AG09309 (cell line): Measurements from ENCODE around the gene FAM170B.

Experiments used
- DNase-seq: peaks from one replicate; pipeline ENCODE4 v3.0.0-alpha.2; 2010; ENCODE audit warnings: low read depth
- H3K4me3 ChIP-seq: 2 replicates; pipeline ENCODE4 v1.5.1; 2011; ENCODE audit warnings: mild to moderate bottlenecking, low read depth, low read length, moderate library complexity; ENCODE audit not compliant: control insufficient read depth
- TF ChIP-seq, protein P1 (sequence below): IDR thresholded peaks from 2 replicates; pipeline ENCODE4 v1.5.1; 2011; ENCODE audit warnings: mild to moderate bottlenecking, low read depth, low read length, inconsistent platforms; ENCODE audit not compliant: insufficient read depth, control insufficient read depth; ENCODE audit errors: missing control alignments

The FAM170B gene

GRCh38 chr10:49090189-49090575 lies 43.6 kb downstream of the FAM170B start:
- no peak overlapping the region for H3K4me3 ChIP-seq
- DNase-seq, result no peak
- TF ChIP-seq, protein P1, sequence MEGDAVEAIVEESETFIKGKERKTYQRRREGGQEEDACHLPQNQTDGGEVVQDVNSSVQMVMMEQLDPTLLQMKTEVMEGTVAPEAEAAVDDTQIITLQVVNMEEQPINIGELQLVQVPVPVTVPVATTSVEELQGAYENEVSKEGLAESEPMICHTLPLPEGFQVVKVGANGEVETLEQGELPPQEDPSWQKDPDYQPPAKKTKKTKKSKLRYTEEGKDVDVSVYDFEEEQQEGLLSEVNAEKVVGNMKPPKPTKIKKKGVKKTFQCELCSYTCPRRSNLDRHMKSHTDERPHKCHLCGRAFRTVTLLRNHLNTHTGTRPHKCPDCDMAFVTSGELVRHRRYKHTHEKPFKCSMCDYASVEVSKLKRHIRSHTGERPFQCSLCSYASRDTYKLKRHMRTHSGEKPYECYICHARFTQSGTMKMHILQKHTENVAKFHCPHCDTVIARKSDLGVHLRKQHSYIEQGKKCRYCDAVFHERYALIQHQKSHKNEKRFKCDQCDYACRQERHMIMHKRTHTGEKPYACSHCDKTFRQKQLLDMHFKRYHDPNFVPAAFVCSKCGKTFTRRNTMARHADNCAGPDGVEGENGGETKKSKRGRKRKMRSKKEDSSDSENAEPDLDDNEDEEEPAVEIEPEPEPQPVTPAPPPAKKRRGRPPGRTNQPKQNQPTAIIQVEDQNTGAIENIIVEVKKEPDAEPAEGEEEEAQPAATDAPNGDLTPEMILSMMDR, result no peak

DNA sequence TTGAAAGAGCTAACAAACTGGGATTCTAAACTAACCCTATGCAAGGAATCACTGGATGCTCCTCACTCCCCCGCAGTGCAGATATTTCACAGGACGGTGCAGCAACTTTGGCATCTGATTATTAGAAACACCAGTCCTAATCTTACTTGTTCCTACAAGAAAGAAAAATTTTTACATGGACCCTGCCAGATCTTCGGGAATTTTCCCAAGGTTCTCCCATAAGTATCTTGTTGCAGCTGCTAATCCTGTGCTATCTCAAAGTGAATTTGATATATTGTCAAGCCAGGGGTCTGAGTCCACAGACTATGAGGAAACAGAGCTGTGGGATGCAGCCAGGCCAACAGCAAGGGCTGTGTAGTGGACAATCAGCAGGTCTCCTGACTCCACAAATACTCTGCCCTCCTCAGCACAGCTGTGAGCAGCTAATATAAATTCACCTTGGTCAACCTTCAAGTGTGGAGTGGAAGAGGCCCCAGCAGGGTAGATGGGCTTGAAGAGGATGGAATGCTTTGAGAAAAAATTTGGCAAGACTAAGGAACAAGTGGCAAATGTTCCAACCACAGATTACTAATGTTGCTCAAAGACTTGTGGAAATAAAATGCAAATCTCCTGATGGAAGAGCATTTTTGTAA lies 44.1 kb downstream of the FAM170B start:
- H3K4me3 ChIP-seq, result no peak overlapping the region
- no peak for DNase-seq
- TF ChIP-seq, protein P1, result no peak

DNA sequence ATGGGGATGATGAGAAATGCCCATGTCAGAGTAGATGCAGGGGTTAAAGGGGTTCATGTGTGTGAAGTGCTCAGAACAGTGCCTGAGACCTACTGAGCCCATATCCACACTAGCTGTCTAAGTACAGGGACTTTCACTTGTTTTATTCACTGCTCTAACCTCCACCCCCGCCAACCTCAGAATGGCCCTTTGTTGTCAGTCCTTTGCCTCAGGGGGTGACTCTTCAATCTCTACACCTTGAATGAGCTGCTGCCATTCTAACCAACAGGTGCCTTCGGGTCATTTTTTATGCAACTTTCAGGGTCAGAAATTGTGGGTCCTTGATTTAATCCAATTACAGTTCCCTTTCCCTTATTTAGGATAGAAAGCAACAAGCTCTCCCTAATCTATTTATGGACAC lies 44.7 kb downstream of the FAM170B start:
- no peak for DNase-seq
- TF ChIP-seq, protein P1, result no peak
- no peak overlapping the region for H3K4me3 ChIP-seq

DNA sequence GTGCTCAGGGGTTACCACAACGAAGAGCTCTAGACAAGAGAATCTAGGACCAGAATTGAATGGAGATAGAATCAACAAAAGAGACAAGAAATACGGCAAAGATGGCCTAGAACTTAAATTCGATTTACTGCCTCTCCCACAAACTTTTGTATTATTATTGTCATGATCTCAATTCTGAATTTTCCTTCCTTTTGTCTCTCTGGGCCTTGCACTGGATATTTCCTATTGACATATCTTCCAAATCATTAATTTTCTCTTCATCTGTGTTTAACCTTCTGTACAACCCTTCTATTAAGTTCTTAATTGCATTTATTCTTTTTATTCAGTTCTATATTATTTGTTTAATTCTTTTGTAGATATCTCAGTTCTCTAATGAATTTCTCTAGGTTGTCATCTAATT lies 46.9 kb downstream of the FAM170B start:
- TF ChIP-seq, protein P1, result no peak
- H3K4me3 ChIP-seq, result no peak overlapping the region
- no peak for DNase-seq

DNA sequence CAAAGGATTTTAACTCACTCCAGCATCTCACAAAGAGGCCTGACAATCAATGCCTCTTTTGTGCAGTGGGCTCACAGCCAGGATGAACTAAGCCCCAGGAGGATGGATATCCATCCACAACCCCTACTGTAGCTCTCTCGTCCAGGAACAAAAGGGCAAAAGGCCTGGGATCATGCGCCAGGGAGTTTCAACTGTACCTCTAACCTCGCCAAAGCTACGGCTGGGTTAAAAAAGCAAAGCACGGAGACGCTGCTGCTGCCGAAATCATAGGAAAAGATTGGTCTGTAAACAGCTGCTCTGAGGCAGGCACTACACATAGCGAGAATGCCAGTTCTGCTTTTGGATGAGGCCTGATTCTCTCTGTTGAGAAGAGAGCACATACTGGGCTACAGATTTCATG lies 50.6 kb downstream of the FAM170B start:
- H3K4me3 ChIP-seq, result no peak overlapping the region
- TF ChIP-seq, protein P1, result no peak
- no peak for DNase-seq

GRCh38 chr10:49082766-49083165 lies 51.1 kb downstream of the FAM170B start:
- DNase-seq, result no peak

More at GRCh38 chr10:49082766-49083165, 51.1 kb downstream of the FAM170B start:
- TF ChIP-seq, protein P1, result no peak
- H3K4me3 ChIP-seq, result no peak overlapping the region
